ENCODE data around the gene SLC25A21.

SLC25A21 gene

DNA sequence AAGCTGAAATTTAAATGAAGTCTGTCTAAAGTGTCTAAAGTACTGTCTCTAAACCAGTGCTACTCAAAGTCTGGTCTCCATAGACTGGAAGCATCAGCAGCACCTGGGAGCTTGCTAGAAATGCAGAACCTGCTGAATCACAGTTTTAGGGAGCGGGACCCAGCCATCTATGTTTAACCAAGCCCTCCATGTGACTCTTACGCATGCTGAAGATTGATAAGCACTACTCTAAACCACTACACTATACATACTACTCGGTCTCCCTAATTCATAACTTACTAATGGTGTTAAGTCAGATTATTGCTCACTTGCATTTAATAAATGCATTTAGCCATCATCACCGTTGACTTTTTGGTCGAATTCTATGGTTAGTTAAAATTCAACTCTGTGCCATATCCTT, 88.8 kb downstream of the SLC25A21 start:
- TF ChIP-seq EGR1 (IDR thresholded peaks at IDR 0.05): no peak
- TF ChIP-seq CEBPB (IDR thresholded peaks at IDR 0.05): no peak
- no peak for TF ChIP-seq TEAD4 (IDR thresholded peaks at IDR 0.05)
- TF ChIP-seq YY1 (IDR thresholded peaks at IDR 0.05; ENCODE audit: low read depth): no peak
- no peak for TF ChIP-seq FOXM1 (IDR thresholded peaks at IDR 0.05; ENCODE audit: borderline replicate concordance, low read depth)

DNA sequence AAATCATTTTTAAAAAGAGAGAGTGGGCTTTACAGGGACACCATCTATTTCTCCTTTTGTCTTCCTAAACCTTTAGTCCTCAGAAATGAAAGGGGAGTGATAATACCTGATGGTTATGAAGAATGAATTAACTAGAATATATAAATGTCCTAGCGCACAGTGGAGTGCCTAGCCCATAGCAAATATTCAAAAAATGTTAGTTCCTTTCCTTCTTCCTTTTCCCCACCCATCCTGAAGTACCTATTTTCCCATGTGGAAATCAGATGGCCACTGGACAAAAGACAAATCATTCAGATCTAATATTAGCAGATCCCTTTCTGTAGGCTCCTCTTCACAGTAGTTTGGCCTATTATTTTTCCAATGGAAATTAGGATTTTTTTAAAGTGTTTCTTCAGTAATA, 90.0 kb downstream of the SLC25A21 start:
- TF ChIP-seq RAD21 (IDR thresholded peaks at IDR 0.05; ENCODE audit: low read depth): no peak
- TF ChIP-seq TEAD4 (IDR thresholded peaks at IDR 0.05): peak; percentile 32; the same call in 1 of the 2 replicates

DNA sequence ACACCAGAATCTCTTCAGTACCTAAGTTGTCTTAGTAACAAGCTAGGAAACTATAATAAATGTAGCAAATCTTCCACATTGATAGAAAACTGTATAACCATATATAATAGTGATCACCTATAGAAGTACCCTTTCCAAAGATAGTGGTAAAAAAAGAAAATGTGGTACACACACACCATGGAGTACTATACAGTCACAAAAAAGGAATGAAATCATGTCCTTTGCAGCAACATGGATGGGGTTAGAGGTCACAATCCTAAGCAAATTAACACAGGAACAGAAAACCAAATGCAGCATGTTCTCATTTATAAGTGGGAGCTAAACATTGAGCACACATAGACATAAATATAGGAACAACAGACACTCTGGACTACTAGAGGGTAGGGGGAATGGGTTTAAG, 90.5 kb downstream of the SLC25A21 start:
- TF ChIP-seq TEAD4 (IDR thresholded peaks at IDR 0.05) (no peak), CREB1 (IDR thresholded peaks at IDR 0.05; ENCODE audit: low read depth) (no peak), ZBTB7A (IDR thresholded peaks at IDR 0.05; ENCODE audit: low read depth) (no peak), EGR1 (IDR thresholded peaks at IDR 0.05) (no peak), TCF12 (IDR thresholded peaks at IDR 0.05; ENCODE audit: low read depth) (no peak), TAF1 (IDR thresholded peaks at IDR 0.05; ENCODE audit: low read depth) (no peak), FOXM1 (IDR thresholded peaks at IDR 0.05; ENCODE audit: borderline replicate concordance, low read depth) (no peak), YY1 (IDR thresholded peaks at IDR 0.05; ENCODE audit: low read depth) (no peak), RAD21 (IDR thresholded peaks at IDR 0.05; ENCODE audit: low read depth) (no peak)
- TF ChIP-seq, protein P1, sequence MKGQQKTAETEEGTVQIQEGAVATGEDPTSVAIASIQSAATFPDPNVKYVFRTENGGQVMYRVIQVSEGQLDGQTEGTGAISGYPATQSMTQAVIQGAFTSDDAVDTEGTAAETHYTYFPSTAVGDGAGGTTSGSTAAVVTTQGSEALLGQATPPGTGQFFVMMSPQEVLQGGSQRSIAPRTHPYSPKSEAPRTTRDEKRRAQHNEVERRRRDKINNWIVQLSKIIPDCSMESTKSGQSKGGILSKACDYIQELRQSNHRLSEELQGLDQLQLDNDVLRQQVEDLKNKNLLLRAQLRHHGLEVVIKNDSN (IDR thresholded peaks at IDR 0.05): no peak
- TF ChIP-seq, protein P2, sequence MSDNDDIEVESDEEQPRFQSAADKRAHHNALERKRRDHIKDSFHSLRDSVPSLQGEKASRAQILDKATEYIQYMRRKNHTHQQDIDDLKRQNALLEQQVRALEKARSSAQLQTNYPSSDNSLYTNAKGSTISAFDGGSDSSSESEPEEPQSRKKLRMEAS (IDR thresholded peaks at IDR 0.05): no peak

DNA sequence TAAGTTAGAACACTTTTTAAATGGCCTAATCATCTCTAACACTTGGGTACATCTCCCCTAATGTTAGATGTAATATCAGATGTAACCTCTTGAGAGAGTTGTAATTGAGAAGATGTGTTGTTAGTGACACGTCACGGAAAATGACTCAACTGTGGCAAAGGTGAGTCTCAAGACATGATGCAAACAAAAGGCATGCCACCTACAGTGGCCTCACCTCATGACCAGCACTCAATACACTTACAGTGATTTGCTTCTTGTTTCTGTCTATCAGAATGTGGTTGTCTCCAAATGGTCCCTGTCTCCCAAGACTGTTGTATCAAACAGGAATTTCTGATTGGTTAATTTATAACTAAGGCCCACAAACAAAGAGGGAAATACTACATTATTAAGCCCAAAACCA, 91.2 kb downstream of the SLC25A21 start:
- TF ChIP-seq CEBPB (IDR thresholded peaks at IDR 0.05): 0 out of 2 replicates have a peak, but pooled peaks have one; percentile 17
- TF ChIP-seq EP300 (IDR thresholded peaks at IDR 0.05; ENCODE audit: borderline replicate concordance): no peak
- TF ChIP-seq, protein P2 (IDR thresholded peaks at IDR 0.05): no peak

DNA sequence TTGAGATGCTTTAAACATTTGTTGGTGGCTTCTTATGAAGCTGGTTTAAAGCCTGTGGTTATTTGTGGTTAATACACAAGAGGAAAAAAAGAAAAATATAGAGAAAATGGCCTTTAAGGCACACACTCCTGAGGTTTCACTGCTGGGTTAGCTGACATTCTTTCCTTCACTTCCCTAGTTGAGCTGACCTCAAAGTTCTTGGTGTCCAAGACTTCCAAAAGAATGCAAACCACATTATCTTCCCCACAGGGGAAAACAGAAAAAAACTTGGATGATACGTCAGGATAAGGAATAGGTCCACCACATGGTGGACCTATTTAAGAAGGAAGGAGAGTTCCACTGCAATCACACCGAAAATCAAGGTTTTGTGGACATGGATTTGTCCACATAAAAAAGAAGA, 94.3 kb downstream of the SLC25A21 start:
- TF ChIP-seq YY1 (IDR thresholded peaks at IDR 0.05; ENCODE audit: low read depth) (no peak), TAF1 (IDR thresholded peaks at IDR 0.05; ENCODE audit: low read depth) (no peak), RAD21 (IDR thresholded peaks at IDR 0.05; ENCODE audit: low read depth) (no peak), TEAD4 (IDR thresholded peaks at IDR 0.05) (no peak), CREB1 (IDR thresholded peaks at IDR 0.05; ENCODE audit: low read depth) (no peak), ZBTB7A (IDR thresholded peaks at IDR 0.05; ENCODE audit: low read depth) (no peak)
- TF ChIP-seq, protein P3, sequence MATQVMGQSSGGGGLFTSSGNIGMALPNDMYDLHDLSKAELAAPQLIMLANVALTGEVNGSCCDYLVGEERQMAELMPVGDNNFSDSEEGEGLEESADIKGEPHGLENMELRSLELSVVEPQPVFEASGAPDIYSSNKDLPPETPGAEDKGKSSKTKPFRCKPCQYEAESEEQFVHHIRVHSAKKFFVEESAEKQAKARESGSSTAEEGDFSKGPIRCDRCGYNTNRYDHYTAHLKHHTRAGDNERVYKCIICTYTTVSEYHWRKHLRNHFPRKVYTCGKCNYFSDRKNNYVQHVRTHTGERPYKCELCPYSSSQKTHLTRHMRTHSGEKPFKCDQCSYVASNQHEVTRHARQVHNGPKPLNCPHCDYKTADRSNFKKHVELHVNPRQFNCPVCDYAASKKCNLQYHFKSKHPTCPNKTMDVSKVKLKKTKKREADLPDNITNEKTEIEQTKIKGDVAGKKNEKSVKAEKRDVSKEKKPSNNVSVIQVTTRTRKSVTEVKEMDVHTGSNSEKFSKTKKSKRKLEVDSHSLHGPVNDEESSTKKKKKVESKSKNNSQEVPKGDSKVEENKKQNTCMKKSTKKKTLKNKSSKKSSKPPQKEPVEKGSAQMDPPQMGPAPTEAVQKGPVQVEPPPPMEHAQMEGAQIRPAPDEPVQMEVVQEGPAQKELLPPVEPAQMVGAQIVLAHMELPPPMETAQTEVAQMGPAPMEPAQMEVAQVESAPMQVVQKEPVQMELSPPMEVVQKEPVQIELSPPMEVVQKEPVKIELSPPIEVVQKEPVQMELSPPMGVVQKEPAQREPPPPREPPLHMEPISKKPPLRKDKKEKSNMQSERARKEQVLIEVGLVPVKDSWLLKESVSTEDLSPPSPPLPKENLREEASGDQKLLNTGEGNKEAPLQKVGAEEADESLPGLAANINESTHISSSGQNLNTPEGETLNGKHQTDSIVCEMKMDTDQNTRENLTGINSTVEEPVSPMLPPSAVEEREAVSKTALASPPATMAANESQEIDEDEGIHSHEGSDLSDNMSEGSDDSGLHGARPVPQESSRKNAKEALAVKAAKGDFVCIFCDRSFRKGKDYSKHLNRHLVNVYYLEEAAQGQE (IDR thresholded peaks at IDR 0.05; ENCODE audit: low read depth): no peak
- TF ChIP-seq, protein P1 (IDR thresholded peaks at IDR 0.05): no peak

DNA sequence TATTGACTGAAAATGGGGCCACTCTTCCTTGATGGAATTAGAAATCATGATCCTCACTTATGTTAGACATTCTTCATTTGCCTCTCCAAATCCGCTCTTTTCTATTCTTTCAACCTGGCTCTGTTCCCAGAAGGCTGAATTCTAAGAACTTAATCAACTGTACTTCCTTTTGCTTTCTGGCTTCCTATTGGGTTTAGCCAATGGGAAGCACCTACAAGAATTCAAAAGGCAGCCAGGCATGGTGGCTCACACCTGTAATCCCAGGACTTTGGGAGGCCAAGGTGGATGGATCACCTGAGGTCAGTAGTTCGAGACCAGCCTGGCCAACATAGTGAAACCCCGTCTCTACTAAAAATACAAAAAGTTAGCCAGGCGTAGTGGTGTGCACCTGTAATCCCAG, 98.1 kb downstream of the SLC25A21 start:
- TF ChIP-seq TCF12 (IDR thresholded peaks at IDR 0.05; ENCODE audit: low read depth): peak; percentile 48; the same call in 1 of the 2 replicates
- peak; percentile 67 for TF ChIP-seq NFIC (IDR thresholded peaks at IDR 0.05)
- peak; percentile 53; the same call in 1 of the 2 replicates for TF ChIP-seq EP300 (IDR thresholded peaks at IDR 0.05; ENCODE audit: borderline replicate concordance)
- peak; percentile 50; the same call in 1 of the 2 replicates for TF ChIP-seq FOXM1 (IDR thresholded peaks at IDR 0.05; ENCODE audit: borderline replicate concordance, low read depth)
- peak; percentile 62 for TF ChIP-seq TEAD4 (IDR thresholded peaks at IDR 0.05)
- 0 out of 2 replicates have a peak, but pooled peaks have one; percentile 19 for TF ChIP-seq YY1 (IDR thresholded peaks at IDR 0.05; ENCODE audit: low read depth)

DNA sequence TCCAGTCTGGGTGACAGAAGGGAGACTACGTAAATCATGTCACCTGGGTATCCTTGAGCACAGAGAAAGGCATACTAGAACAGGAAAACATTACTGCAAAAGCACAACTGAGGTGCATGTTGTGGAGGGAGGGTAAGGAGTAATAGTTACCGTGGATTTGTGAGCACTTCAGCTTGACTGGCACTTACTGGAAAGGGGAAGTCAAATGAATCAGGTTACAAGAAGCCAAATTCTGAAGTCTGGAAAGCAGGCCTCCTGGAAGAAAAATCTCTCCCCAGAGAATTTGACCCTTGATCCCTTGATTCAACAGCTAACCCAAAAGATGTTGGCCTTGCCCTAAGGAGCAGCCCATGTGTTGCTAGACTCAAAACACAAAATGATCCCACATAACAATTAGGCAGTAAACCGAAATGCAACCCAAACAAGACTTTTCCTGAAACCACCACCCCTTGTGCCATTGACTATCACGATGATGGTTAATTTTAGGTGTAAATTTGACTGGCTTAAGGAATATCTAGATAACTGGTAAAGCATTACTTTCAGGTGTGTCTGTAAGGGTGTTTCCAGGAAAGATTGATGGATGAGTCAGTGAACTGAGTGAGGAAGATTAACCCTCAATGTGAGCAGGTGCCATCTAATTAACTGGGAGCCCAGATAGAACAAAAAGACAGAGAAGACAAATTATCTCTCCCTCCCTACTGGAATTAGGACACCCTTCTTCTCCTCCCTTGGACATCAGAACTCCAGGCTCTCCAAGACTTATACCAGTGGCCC, 108.8 kb downstream of the SLC25A21 start:
- no peak for TF ChIP-seq CREB1 (IDR thresholded peaks at IDR 0.05; ENCODE audit: low read depth)
- no peak for TF ChIP-seq EP300 (IDR thresholded peaks at IDR 0.05; ENCODE audit: borderline replicate concordance)
- no peak for TF ChIP-seq CEBPB (IDR thresholded peaks at IDR 0.05)
- TF ChIP-seq, protein P3 (IDR thresholded peaks at IDR 0.05; ENCODE audit: low read depth): no peak
- TF ChIP-seq RAD21 (IDR thresholded peaks at IDR 0.05; ENCODE audit: low read depth): no peak
